MV-4-11 (cell line): ENCODE measurements around the gene SH3BGRL2.

Source experiments
- DNase-seq: peaks from one replicate; lab custom pipeline; 2025; lab: John Stamatoyannopoulos, UW

SH3BGRL2 gene

GRCh38 chr6:79630883-79631692 is at the start of gene SH3BGRL2:
TSS of gene SH3BGRL2 (plus strand) at chr6:79631329. CDS start at chr6:79631462, 133 bp downstream.
- peak; percentile 11 for DNase-seq

GRCh38 chr6:79584332-79584731 is 46.8 kb upstream of the SH3BGRL2 start:
- DNase-seq = no peak

- DNase-seq = peak; percentile 5
These were observed 44.6 kb upstream of the SH3BGRL2 start for GRCh38 chr6:79586548-79586947.

GRCh38 chr6:79589701-79590100 is 41.4 kb upstream of the SH3BGRL2 start:
- no peak for DNase-seq

- DNase-seq = no peak
These were observed 34.0 kb upstream of the SH3BGRL2 start for GRCh38 chr6:79597155-79597554.

- no peak for DNase-seq
These were observed 33.1 kb upstream of the SH3BGRL2 start for GRCh38 chr6:79598012-79598411.

- no peak for DNase-seq
These were observed 31.3 kb upstream of the SH3BGRL2 start for GRCh38 chr6:79599725-79600259.

GRCh38 chr6:79600313-79600712 is 30.8 kb upstream of the SH3BGRL2 start:
- no peak for DNase-seq

GRCh38 chr6:79600812-79601609 is 30.1 kb upstream of the SH3BGRL2 start:
- no peak for DNase-seq

GRCh38 chr6:79602859-79603258 is 28.3 kb upstream of the SH3BGRL2 start:
- DNase-seq = no peak

GRCh38 chr6:79604583-79605037 is 26.5 kb upstream of the SH3BGRL2 start:
- no peak for DNase-seq

- peak; percentile 35 for DNase-seq
These were observed 26.1 kb upstream of the SH3BGRL2 start for GRCh38 chr6:79605061-79605460.

- DNase-seq = no peak
These were observed 25.0 kb upstream of the SH3BGRL2 start for GRCh38 chr6:79605968-79606764.

GRCh38 chr6:79607000-79607399 is 24.1 kb upstream of the SH3BGRL2 start:
- DNase-seq = peak; percentile 87

GRCh38 chr6:79608334-79609224 is 22.6 kb upstream of the SH3BGRL2 start:
- peak; percentile 72 for DNase-seq

GRCh38 chr6:79609225-79609595 is 21.9 kb upstream of the SH3BGRL2 start:
- DNase-seq = no peak

GRCh38 chr6:79610306-79611009 is 20.7 kb upstream of the SH3BGRL2 start:
- DNase-seq = no peak

GRCh38 chr6:79612457-79612856 is 18.7 kb upstream of the SH3BGRL2 start:
- no peak for DNase-seq

- no peak for DNase-seq
These were observed 18.2 kb upstream of the SH3BGRL2 start for GRCh38 chr6:79612918-79613317.

GRCh38 chr6:79613912-79614311 is 17.2 kb upstream of the SH3BGRL2 start:
- no peak for DNase-seq
